Astrocyte (in vitro differentiated cells and primary cell): ENCODE measurements around the gene KDSR. TPM values are rescaled to one million over a fixed set of nuclear protein-coding genes. Genes with fewer than 3 reads are reported as not detected.

Source experiments
- DNase-seq: peaks from one replicate; pipeline ENCODE4 v3.0.0-alpha.2; 2010; ENCODE audit warnings: low read depth
- FAIRE-seq: peaks from 2 replicates; lab custom pipeline; 2011; peaks lifted over from hg19 to GRCh38; lab: Jason Lieb, UNC
- H2AFZ ChIP-seq: 2 replicates; pipeline ENCODE4 v1.6.0; 2012; ENCODE audit warnings: low read depth, low read length, inconsistent platforms
- H3K27ac ChIP-seq: 2 replicates; pipeline ENCODE4 v1.5.1; 2011; ENCODE audit warnings: low read depth, low read length, inconsistent platforms
- H3K27me3 ChIP-seq: 2 replicates; pipeline ENCODE4 v1.6.0; 2011; ENCODE audit warnings: low read length, inconsistent platforms; ENCODE audit not compliant: insufficient read depth
- H3K36me3 ChIP-seq: 2 replicates; pipeline ENCODE4 v1.5.1; 2011; ENCODE audit warnings: low read length, inconsistent platforms; ENCODE audit not compliant: insufficient read depth
- H3K4me1 ChIP-seq: 2 replicates; pipeline ENCODE4 v1.5.1; 2011; ENCODE audit warnings: low read length, inconsistent platforms; ENCODE audit not compliant: insufficient read depth
- H3K4me2 ChIP-seq: 2 replicates; pipeline ENCODE4 v1.6.0; 2012; ENCODE audit warnings: low read length, inconsistent platforms
- H3K4me3 ChIP-seq: 2 replicates; pipeline ENCODE4 v1.5.1; 2011; ENCODE audit warnings: low read depth, mild to moderate bottlenecking, low read length, inconsistent platforms; ENCODE audit not compliant: insufficient read depth
- H3K79me2 ChIP-seq: 2 replicates; pipeline ENCODE4 v1.6.0; 2012; ENCODE audit warnings: mild to moderate bottlenecking, low read length, inconsistent platforms; ENCODE audit not compliant: insufficient read depth
- H3K9ac ChIP-seq: 2 replicates; pipeline ENCODE4 v1.6.0; 2012; ENCODE audit warnings: mild to moderate bottlenecking, low read length, inconsistent platforms
- H3K9me3 ChIP-seq: 2 replicates; pipeline ENCODE4 v1.5.1; 2012; ENCODE audit warnings: low read depth, mild to moderate bottlenecking, low read length, inconsistent platforms; ENCODE audit not compliant: insufficient read depth
- H4K20me1 ChIP-seq: 2 replicates; pipeline ENCODE4 v1.6.0; 2012; ENCODE audit warnings: low read length, inconsistent platforms; ENCODE audit not compliant: insufficient read depth
- H3K27ac Mint-ChIP-seq: one replicate; pipeline ENCODE4 v1.8.0; 2021; ENCODE audit warnings: mild to moderate bottlenecking, mixed read lengths; ENCODE audit not compliant: unreplicated experiment
- H3K27me3 Mint-ChIP-seq: one replicate; pipeline ENCODE4 v1.8.0; 2021; ENCODE audit warnings: low read depth, mixed read lengths; ENCODE audit not compliant: unreplicated experiment
- H3K36me3 Mint-ChIP-seq: one replicate; pipeline ENCODE4 v1.8.0; 2021; ENCODE audit warnings: low read depth, mixed read lengths; ENCODE audit not compliant: unreplicated experiment
- H3K4me1 Mint-ChIP-seq: one replicate; pipeline ENCODE4 v1.8.0; 2021; ENCODE audit warnings: low read depth, mixed read lengths; ENCODE audit not compliant: unreplicated experiment
- H3K4me3 Mint-ChIP-seq: one replicate; pipeline ENCODE4 v1.8.0; 2021; ENCODE audit warnings: mild to moderate bottlenecking, moderate library complexity, mixed read lengths; ENCODE audit not compliant: unreplicated experiment
- H3K9me3 Mint-ChIP-seq: one replicate; pipeline ENCODE4 v1.8.0; 2021; ENCODE audit warnings: mild to moderate bottlenecking, mixed read lengths; ENCODE audit not compliant: unreplicated experiment
- EZH2 ChIP-seq: IDR thresholded peaks from 2 replicates; pipeline ENCODE4 v1.6.1; 2012; ENCODE audit warnings: mild to moderate bottlenecking, low read length, inconsistent platforms; ENCODE audit not compliant: insufficient read depth
- total RNA-seq: library from RNA; stranded (reverse); gene quantifications from 2 replicates; pipeline ENCODE4 v1.2.1, GENCODE V29; 2021
- TF ChIP-seq, protein P1 (sequence below): IDR thresholded peaks from 2 replicates; pipeline ENCODE4 v1.5.1; 2011; ENCODE audit warnings: low read depth, mild to moderate bottlenecking, inconsistent platforms, low read length, moderate library complexity; ENCODE audit not compliant: insufficient read depth

The KDSR gene
- total RNA-seq, 1 donor from 2014 or later, result 43.7 TPM

DNA sequence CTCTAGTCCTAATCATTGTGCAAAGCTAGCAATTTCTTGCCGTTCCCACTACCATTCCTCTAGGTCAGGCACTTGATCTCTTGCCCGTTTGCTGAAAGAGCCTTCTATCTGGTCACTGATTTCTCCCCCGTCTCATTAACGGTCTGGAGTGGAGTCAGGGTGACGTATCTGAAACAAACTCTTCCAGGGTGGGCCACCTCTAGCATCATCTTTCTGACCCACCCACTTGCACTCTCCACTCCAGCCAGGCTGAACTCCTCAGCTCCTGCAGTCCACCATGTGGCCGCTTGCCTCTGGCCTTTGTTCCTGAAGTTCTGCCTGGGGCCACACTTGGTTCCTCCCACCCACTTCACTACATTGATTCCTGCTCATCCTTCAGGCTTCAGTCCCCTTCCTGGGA is 60.8 kb downstream of the KDSR start:
- H3K4me3 ChIP-seq, result no peak overlapping the region
- H3K36me3 ChIP-seq, result no peaks in the 10 kb centered on the region
- Mint-ChIP-seq H3K27ac (no peak overlapping the region), H3K36me3 (no peaks in the 10 kb centered on the region), H3K27me3 (peaks cover 2% of the 10 kb centered on the region), H3K4me3 (no peak overlapping the region), H3K9me3 (no peaks in the 10 kb centered on the region), H3K4me1 (peaks cover 16% of the 10 kb centered on the region)
- no peak overlapping the region for H3K9ac ChIP-seq
- no peak overlapping the region for H2AFZ ChIP-seq
- no peaks in the 10 kb centered on the region for H3K79me2 ChIP-seq
- H3K27ac ChIP-seq, result no peak overlapping the region
- DNase-seq, result no peak
- H4K20me1 ChIP-seq, result no peaks in the 10 kb centered on the region
- TF ChIP-seq, protein P1, sequence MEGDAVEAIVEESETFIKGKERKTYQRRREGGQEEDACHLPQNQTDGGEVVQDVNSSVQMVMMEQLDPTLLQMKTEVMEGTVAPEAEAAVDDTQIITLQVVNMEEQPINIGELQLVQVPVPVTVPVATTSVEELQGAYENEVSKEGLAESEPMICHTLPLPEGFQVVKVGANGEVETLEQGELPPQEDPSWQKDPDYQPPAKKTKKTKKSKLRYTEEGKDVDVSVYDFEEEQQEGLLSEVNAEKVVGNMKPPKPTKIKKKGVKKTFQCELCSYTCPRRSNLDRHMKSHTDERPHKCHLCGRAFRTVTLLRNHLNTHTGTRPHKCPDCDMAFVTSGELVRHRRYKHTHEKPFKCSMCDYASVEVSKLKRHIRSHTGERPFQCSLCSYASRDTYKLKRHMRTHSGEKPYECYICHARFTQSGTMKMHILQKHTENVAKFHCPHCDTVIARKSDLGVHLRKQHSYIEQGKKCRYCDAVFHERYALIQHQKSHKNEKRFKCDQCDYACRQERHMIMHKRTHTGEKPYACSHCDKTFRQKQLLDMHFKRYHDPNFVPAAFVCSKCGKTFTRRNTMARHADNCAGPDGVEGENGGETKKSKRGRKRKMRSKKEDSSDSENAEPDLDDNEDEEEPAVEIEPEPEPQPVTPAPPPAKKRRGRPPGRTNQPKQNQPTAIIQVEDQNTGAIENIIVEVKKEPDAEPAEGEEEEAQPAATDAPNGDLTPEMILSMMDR, result no peak
- no peak for TF ChIP-seq EZH2
- no peak overlapping the region for H3K4me2 ChIP-seq
- H3K4me1 ChIP-seq, result no peaks in the 10 kb centered on the region
- H3K9me3 ChIP-seq, result no peaks in the 10 kb centered on the region
- FAIRE-seq, result no peak
- H3K27me3 ChIP-seq, result no peaks in the 10 kb centered on the region

DNA sequence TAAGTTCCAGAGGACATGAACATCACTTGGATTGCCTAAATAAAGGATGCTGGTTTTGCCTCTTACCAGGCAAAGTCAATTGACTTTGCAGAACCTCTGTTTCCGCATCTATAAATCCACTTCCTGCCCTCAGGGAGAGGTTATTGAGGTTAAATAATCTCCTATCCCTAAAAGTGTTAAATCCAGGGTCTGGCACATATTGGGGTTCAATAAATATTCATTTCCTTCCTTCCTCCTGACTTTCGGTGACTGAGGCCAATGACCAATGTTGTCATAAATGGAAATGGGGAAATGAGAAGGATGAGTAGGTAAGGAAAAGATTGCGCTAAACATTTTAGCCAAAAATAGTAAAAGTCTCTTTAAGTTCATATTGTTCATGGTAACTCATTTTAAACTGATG is 63.5 kb downstream of the KDSR start:
- H3K27ac ChIP-seq, result no peak overlapping the region
- Mint-ChIP-seq H3K4me3 (no peak overlapping the region), H3K4me1 (peaks cover 36% of the 10 kb centered on the region), H3K9me3 (no peaks in the 10 kb centered on the region), H3K27ac (no peak overlapping the region), H3K36me3 (no peaks in the 10 kb centered on the region), H3K27me3 (no peaks in the 10 kb centered on the region)
- TF ChIP-seq, protein P1, result no peak
- no peak for TF ChIP-seq EZH2
- peaks cover 8% of the 10 kb centered on the region for H3K4me1 ChIP-seq
- no peak overlapping the region for H3K4me2 ChIP-seq
- no peak overlapping the region for H3K4me3 ChIP-seq
- no peaks in the 10 kb centered on the region for H3K9me3 ChIP-seq
- no peak overlapping the region for H2AFZ ChIP-seq
- H3K36me3 ChIP-seq, result no peaks in the 10 kb centered on the region
- H3K79me2 ChIP-seq, result no peaks in the 10 kb centered on the region
- H3K27me3 ChIP-seq, result no peaks in the 10 kb centered on the region
- no peak overlapping the region for H3K9ac ChIP-seq
- H4K20me1 ChIP-seq, result no peaks in the 10 kb centered on the region
- FAIRE-seq (no peak), DNase-seq (no peak)

DNA sequence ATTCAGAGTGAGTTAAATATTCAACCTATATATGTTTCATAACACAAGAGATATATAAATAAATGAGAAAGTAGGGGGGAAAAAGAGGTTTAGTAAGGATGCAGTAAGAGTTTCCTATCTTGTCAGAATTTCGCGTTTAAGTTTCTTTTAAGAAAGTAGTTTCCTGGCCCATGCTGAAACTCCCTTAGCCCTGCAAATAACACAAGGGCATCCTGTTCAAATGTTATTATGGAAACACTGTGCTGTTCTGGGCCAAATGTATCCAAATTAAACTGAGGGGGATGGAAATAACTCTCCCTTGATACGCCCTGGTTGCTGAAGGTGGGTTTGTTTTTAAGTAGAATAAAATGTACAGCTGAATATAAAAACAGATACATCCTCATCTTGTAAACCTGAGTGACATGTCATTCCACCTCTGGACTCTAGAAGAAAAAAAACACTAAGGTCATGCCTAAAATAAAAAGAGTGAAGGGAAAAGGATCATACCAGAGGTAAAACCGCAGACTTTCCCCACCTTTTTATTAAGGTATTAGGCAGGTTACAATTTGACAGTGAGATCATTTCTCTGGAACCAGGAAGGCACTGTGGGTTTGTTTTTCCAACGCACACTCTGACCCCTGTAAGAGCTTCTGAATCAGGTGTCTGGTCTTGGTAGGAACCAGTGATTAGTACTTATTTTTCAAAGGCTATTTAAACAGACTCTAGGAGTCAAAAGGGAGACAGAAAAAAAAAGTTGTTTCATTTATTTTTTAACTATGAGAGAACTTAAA is 64.2 kb downstream of the KDSR start:
- Mint-ChIP-seq H3K4me1 (peaks cover 39% of the 10 kb centered on the region), H3K36me3 (no peaks in the 10 kb centered on the region), H3K9me3 (no peaks in the 10 kb centered on the region), H3K4me3 (no peak overlapping the region), H3K27ac (no peak overlapping the region), H3K27me3 (no peaks in the 10 kb centered on the region)
- Histone ChIP-seq H3K79me2 (no peaks in the 10 kb centered on the region), H3K4me2 (no peak overlapping the region), H3K9ac (no peak overlapping the region), H3K4me3 (no peak overlapping the region), H3K4me1 (peaks cover 8% of the 10 kb centered on the region), H3K27me3 (no peaks in the 10 kb centered on the region), H4K20me1 (no peaks in the 10 kb centered on the region), H2AFZ (no peak overlapping the region), H3K9me3 (no peaks in the 10 kb centered on the region), H3K36me3 (no peaks in the 10 kb centered on the region), H3K27ac (no peak overlapping the region)
- FAIRE-seq, result no peak
- TF ChIP-seq, protein P1, result no peak
- TF ChIP-seq EZH2, result no peak
- no peak for DNase-seq
